ENCODE data around the gene ZBTB2. TPM values are rescaled to one million over a fixed set of nuclear protein-coding genes. Genes with fewer than 3 reads are reported as not detected.
A peak's percentile ranks its signal among the peaks of the same experiment; 100 is the strongest.

ZBTB2 gene
- total and polyA plus RNA-seq, 2 experiments from 2014 or later: 5.6 to 9.9 TPM

- TF ChIP-seq, protein P1, sequence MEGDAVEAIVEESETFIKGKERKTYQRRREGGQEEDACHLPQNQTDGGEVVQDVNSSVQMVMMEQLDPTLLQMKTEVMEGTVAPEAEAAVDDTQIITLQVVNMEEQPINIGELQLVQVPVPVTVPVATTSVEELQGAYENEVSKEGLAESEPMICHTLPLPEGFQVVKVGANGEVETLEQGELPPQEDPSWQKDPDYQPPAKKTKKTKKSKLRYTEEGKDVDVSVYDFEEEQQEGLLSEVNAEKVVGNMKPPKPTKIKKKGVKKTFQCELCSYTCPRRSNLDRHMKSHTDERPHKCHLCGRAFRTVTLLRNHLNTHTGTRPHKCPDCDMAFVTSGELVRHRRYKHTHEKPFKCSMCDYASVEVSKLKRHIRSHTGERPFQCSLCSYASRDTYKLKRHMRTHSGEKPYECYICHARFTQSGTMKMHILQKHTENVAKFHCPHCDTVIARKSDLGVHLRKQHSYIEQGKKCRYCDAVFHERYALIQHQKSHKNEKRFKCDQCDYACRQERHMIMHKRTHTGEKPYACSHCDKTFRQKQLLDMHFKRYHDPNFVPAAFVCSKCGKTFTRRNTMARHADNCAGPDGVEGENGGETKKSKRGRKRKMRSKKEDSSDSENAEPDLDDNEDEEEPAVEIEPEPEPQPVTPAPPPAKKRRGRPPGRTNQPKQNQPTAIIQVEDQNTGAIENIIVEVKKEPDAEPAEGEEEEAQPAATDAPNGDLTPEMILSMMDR (IDR thresholded peaks at IDR 0.05; ENCODE audit: low read depth, low read length): no peak
- no peak for DNase-seq (ENCODE audit: low read depth in 1 of 2, low spot score in 1 of 2)
- Histone ChIP-seq H3K4me1 (ENCODE audit: low read depth) (no peaks in the 10 kb centered on the region), H3K27ac (no peak overlapping the region), H3K9me3 (ENCODE audit: low read depth) (no peaks in the 10 kb centered on the region), H3K27me3 (no peaks in the 10 kb centered on the region), H3K36me3 (peaks cover 3% of the 10 kb centered on the region), H3K4me3 (no peak overlapping the region)
Measured at GRCh38 chr6:151436300-151436699, 44.9 kb upstream of the ZBTB2 start.

- H3K27ac ChIP-seq: no peak overlapping the region
- DNase-seq (ENCODE audit: low read depth in 1 of 2, low spot score in 1 of 2): no peak
- TF ChIP-seq, protein P1 (IDR thresholded peaks at IDR 0.05; ENCODE audit: low read depth, low read length): no peak
- no peak overlapping the region for H3K4me3 ChIP-seq
- H3K36me3 ChIP-seq: peaks cover 13% of the 10 kb centered on the region
- H3K27me3 ChIP-seq: no peaks in the 10 kb centered on the region
- no peaks in the 10 kb centered on the region for H3K9me3 ChIP-seq (ENCODE audit: low read depth)
- no peaks in the 10 kb centered on the region for H3K4me1 ChIP-seq (ENCODE audit: low read depth)
Measured at GRCh38 chr6:151434369-151434768, 43.0 kb upstream of the ZBTB2 start.

DNA sequence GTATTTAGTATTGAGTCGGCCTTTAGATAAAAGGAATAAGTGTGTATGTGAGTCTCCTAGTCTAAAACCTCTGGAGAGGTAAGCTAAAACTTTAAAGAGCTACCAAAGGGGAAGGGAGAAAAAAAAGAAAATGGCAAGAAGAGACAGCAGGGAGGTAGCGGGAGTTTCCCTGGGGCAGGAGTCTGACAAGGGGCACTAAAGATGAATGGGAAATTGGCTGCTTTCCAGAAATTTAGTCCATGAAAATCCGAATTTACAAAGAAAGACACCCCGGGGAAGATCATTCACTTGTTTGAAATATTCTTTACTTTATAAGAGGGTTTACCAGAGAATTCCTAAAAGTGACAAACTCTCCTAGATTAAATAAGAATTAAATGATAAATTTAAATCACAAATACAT, 41.3 kb upstream of the ZBTB2 start:
- Histone ChIP-seq H3K4me1 (ENCODE audit: low read depth) (no peaks in the 10 kb centered on the region), H3K36me3 (peaks cover 21% of the 10 kb centered on the region), H3K9me3 (ENCODE audit: low read depth) (no peaks in the 10 kb centered on the region), H3K4me3 (no peak overlapping the region), H3K27ac (no peak overlapping the region), H3K27me3 (no peaks in the 10 kb centered on the region)
- TF ChIP-seq, protein P1 (IDR thresholded peaks at IDR 0.05; ENCODE audit: low read depth, low read length): no peak
- no peak for DNase-seq (ENCODE audit: low read depth in 1 of 2, low spot score in 1 of 2)

- Histone ChIP-seq H3K9me3 (ENCODE audit: low read depth) (no peaks in the 10 kb centered on the region), H3K27me3 (no peaks in the 10 kb centered on the region), H3K4me1 (ENCODE audit: low read depth) (no peaks in the 10 kb centered on the region), H3K36me3 (peaks cover 23% of the 10 kb centered on the region), H3K27ac (no peak overlapping the region), H3K4me3 (no peak overlapping the region)
- DNase-seq (ENCODE audit: low read depth in 1 of 2, low spot score in 1 of 2): no peak
- TF ChIP-seq, protein P1 (IDR thresholded peaks at IDR 0.05; ENCODE audit: low read depth, low read length): no peak
Measured at GRCh38 chr6:151431337-151431736, 40.0 kb upstream of the ZBTB2 start.

- Histone ChIP-seq H3K36me3 (peaks cover 25% of the 10 kb centered on the region), H3K4me1 (ENCODE audit: low read depth) (no peaks in the 10 kb centered on the region), H3K27ac (no peak overlapping the region), H3K4me3 (no peak overlapping the region), H3K9me3 (ENCODE audit: low read depth) (no peaks in the 10 kb centered on the region), H3K27me3 (no peaks in the 10 kb centered on the region)
- peak in 1 of 2 donors; percentile 13 for DNase-seq (ENCODE audit: low read depth in 1 of 2, low spot score in 1 of 2)
- TF ChIP-seq, protein P1 (IDR thresholded peaks at IDR 0.05; ENCODE audit: low read depth, low read length): no peak
Measured at GRCh38 chr6:151430886-151431285, 39.5 kb upstream of the ZBTB2 start.

Measured in cardiac muscle cell (in vitro differentiated cells and primary cell).